Bronchial smooth muscle cell (primary cell): ENCODE results near the gene BEX2. TPM values are rescaled to one million over a fixed set of nuclear protein-coding genes. Genes with fewer than 3 reads are reported as not detected.

Experiments
- total RNA-seq: library from RNA; depleted of rRNA; stranded (reverse); fragments of >200 nt; gene quantifications from 2 replicates; pipeline ENCODE4 v1.2.1, GENCODE V29; 2014

Gene BEX2
- total RNA-seq = 0.60 and 1.4 TPM in 2 replicates

DNA sequence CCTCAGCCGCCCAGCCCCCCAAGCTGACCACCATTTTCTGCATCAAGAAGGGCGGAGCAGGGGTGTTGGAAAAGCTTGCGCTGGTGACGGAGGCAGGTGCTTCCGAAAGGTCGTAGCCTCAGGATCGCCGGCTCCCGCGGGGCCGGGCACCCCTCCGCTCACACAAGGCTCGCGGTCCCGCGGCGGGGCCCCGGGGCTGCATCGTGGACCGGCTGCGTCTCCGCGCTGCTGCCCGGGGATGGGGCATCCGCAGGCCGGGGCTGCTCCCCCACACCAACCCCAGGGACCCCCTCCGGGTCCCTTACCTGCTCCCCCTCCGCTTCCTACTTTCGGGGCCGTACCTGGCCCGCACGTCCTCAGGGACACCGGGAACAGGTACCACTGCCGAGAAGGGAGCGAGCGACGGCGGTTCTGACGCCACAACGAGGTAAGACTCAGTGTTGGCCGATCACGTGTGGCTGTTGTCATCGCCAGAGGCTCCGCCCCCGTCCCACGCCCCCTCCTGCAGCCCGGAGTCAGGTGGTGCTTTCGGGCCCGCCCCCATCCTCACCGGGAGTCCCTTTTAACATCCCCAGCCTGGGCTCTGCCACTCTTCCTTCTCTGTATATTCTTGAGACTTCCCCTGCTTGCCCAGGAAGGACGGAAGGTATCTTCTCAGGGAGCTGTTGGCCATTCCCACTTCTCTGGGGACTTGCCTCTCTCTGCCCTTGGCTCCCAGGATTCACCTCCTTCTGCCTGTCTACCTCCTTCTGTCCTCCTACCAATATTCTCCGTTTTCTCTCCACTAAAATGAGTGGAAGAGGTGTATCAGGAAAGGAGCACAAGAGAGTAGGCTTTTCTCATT, at the start of gene BEX2:
BEX2 (minus strand) TSS at position 436 of the 844 bp plus-strand sequence. CDS start 1,014 bp downstream, outside the sequence.

GRCh38 chrX:103356130-103356798, 45.5 kb upstream of the BEX2 start, which contains the start of gene TCEAL9:
TCEAL9 (plus strand) TSS chrX:103356506; CDS start chrX:103357685, 1,179 bp downstream.

DNA sequence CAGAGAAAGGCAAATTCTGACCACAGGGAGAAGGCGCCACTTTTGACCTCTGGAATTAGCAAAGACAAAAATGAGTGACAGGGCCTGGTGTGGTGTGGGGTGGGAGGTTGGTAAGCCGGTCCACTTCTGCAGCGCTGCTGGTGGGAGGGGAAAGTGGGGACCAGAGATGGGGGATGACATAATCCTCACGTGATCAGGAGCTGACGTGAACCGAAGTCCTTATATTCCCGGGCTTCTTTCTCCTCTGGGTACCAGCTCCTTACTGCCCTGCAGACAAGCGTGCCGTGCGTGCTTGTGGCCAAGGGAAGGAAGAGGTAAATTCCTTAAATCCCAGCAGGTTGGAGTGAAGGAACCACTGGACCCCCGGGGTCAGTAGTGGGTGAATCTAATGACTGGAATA, 19.2 kb upstream of the BEX2 start, which contains the start of gene TCEAL7:
TCEAL7 (plus strand) TSS at position 249 of the 400 bp plus-strand sequence. CDS start 1,165 bp downstream, outside the sequence.

DNA sequence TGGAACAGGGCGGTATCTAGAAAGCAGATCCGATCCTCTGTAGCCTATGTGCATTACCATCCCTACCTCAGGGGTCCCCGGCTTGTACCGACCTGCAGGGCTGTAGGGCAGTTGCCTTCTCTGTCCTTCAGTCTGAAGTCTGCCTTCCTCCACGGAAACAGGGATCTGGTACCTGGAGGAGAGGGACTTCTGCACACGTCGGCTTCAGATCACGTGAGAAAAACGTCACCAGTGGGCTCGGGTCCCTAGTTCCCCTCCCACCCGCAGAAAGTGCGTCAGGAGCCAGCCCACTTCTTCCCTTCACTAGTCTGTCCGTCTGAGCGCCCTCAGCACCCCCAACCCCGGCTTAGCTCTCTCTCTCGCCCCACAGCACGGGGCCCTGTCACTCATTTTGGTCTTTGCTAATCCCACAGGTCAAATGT, 34.2 kb downstream of the BEX2 start, which contains the start of gene TCEAL5:
TCEAL5 (minus strand) TSS at position 170 of the 422 bp plus-strand sequence. CDS start 2,187 bp downstream, outside the sequence.

Other genes with a start within 250 kb of the BEX2 start
- gene BEX1, start 246.8 kb downstream of the BEX2 start, total RNA-seq = 0.63 TPM in 1 of 2 replicates, not detected in the other
- gene NXF3, start 217.8 kb downstream of the BEX2 start, total RNA-seq = not detected in 2 replicates
- 12.1 and 22.4 TPM in 2 replicates for gene BEX4, start 95.9 kb downstream of the BEX2 start, total RNA-seq
- gene TCEAL8, start 55.8 kb downstream of the BEX2 start, total RNA-seq = 87.2 and 164 TPM in 2 replicates
- not detected in 2 replicates for gene TCEAL5, start 34.2 kb downstream of the BEX2 start, total RNA-seq
- 32.1 and 74.1 TPM in 2 replicates for gene TCEAL7, start 19.2 kb upstream of the BEX2 start, total RNA-seq
- 93.4 and 148 TPM in 2 replicates for gene TCEAL9, start 45.5 kb upstream of the BEX2 start, total RNA-seq
- 477 and 562 TPM in 2 replicates for gene BEX3, start 65.5 kb upstream of the BEX2 start, total RNA-seq
- gene RAB40A, start 208.5 kb upstream of the BEX2 start, total RNA-seq = 0.09 and 0.16 TPM in 2 replicates